NCI-H345 (cell line): ENCODE results near the gene IL6.
"Not testable (repeated sequence)": the region's sequence is repeated elsewhere in the genome, so short reads cannot be mapped to it uniquely, and the experiment has no call there.

Experiments
- DNase-seq: peaks from one replicate; lab custom pipeline; 2025; lab: John Stamatoyannopoulos, UW

IL6 gene

GRCh38 chr7:22726345-22726906, 574 bp upstream of the IL6 start:
- peak; percentile 16 for DNase-seq

DNA sequence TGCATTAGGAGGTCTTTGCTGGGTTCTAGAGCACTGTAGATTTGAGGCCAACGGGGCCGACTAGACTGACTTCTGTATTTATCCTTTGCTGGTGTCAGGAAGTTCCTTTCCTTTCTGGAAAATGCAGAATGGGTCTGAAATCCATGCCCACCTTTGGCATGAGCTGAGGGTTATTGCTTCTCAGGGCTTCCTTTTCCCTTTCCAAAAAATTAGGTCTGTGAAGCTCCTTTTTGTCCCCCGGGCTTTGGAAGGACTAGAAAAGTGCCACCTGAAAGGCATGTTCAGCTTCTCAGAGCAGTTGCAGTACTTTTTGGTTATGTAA, 675 bp downstream of the IL6 start:
- DNase-seq = no peak

- DNase-seq = peak; percentile 8
These were observed 1.5 kb downstream of the IL6 start for GRCh38 chr7:22728401-22729029.

DNA sequence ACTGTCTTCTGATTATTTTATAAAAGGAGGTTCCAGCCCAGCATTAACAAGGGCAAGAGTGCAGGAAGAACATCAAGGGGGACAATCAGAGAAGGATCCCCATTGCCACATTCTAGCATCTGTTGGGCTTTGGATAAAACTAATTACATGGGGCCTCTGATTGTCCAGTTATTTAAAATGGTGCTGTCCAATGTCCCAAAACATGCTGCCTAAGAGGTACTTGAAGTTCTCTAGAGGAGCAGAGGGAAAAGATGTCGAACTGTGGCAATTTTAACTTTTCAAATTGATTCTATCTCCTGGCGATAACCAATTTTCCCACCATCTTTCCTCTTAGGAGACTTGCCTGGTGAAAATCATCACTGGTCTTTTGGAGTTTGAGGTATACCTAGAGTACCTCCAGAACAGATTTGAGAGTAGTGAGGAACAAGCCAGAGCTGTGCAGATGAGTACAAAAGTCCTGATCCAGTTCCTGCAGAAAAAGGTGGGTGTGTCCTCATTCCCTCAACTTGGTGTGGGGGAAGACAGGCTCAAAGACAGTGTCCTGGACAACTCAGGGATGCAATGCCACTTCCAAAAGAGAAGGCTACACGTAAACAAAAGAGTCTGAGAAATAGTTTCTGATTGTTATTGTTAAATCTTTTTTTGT, 2.3 kb downstream of the IL6 start:
- no peak for DNase-seq

- no peak for DNase-seq
These were observed 3.2 kb downstream of the IL6 start for GRCh38 chr7:22730066-22730710.

GRCh38 chr7:22730921-22731654, 4.1 kb downstream of the IL6 start:
- no peak for DNase-seq

GRCh38 chr7:22731766-22732165, 4.8 kb downstream of the IL6 start:
- no peak for DNase-seq

- DNase-seq = no peak
These were observed 5.6 kb downstream of the IL6 start for GRCh38 chr7:22732556-22733126.

- DNase-seq = no peak
These were observed 6.8 kb downstream of the IL6 start for GRCh38 chr7:22733761-22734160.

DNA sequence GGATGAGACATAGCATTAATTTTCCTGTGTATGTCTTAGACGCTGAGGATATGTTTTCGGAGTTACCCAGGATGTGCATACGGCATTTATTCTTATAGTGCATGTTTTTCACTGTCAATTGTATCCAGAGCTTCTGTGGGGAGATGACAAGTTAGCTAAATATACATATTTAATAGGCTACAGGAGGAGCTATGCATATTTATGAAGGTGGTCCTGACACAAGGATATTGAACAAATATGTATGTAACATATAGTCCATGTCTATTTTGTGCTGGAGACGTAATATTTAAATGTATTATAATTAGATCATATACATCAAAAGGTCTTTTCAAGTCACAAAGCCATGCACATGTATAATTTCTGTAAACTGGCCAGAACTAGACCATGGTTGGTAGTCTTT, 16.0 kb downstream of the IL6 start:
- DNase-seq = no peak

DNA sequence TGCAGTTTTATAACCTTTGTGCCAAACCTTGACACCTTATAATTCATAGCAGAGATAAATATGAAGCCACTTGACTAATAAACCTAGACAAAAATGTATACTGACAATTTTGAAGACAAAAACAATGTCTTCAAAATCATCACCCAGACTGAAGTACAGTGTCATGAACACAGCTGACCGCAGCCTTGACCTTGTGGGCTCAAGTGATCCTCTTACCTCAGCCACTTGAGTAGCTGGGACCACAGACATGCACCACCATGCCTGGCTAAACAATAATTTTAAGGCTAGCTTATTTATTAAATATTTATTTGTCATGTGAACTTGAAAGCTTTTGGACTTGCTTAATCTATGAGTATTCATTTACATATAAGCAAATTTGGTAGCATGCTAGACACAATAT, 24.3 kb downstream of the IL6 start:
- DNase-seq = no peak

DNA sequence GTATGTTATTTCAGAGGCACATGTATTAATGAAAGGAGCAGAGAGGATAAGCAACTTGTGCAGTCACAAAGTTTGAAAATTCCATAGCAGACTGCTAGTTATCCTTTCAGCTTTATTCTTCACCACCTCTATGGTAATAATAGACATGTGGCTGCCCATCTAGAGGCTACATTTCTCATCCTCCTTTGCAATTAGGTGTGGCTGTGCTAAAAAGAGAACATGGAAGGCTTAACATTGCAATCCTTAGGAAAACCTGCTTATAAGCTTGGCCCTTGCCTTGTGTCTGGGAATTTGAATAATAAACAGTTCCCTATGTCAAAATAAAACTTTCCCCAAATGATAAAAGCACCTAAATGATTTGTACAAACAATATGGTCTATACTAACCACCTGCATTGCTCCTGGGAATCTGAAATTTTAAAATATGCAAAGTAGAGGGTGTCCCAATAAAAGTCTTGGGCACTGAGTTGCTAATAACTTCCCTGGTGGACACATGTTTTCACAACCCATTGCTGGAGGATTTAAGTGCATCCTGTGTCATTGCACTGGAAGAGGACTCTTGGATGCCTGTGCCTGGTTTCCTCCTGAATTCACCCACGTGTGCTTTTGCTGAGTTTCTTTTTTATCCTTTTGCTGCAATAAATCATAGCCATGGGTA, 30.5 kb downstream of the IL6 start:
- no peak for DNase-seq

DNA sequence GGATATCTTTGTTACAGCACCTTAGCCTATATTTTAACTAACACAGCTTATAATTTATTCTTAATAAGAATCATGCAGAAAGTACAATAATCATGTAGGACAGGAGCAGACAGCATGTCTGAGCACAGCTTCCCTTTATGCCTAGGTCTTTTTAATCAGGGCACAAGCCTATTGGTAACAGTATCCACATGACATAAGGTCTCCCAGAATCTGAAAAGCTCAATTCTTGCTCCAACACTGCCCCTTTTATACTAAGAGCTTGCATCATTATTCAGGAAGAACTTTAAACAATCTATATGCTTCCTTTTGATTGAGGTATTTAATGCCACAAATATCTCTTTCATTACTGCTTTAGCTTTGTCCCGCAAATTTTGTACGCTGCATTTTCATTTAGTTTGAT, 31.6 kb downstream of the IL6 start:
- DNase-seq = no peak

DNA sequence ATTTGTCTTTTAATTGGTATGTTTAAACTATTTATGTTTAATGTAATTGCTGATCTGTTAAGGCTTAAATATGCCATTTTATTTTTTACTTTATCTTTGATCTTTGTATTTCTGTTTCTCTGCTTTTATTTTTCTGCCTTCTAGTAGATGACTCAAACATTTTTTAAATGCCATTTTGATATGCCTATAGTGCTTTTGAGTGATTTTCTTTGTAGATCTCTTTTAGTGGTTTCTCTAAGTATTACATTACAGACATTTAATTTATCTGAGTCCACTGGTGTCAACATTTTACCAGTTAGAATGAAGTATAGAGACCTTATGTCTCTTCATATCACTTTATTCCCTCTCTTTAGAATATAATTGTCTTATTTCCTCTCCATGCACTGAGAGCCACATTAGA, 32.7 kb downstream of the IL6 start:
- no peak for DNase-seq

DNA sequence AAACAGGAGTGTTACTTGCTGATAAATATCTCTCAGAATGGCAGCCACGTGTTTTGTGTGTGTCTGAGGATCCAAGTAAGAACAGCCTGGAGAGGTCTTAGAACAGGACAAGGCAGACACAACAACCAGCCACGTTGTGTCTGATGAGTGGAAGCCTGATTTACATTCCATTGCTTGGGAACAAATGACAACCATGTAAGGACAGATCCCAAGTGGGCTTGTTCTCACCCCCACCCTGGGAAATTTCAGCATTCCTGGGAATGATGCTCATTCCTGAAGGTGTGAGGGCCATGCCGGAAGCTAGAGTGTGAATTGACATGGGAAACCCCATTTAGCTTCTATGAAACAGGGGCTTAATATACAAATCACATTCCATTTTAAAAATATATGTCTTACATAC, 35.9 kb downstream of the IL6 start:
- DNase-seq = no peak

GRCh38 chr7:22765609-22766008, 38.6 kb downstream of the IL6 start:
- DNase-seq = no peak

DNA sequence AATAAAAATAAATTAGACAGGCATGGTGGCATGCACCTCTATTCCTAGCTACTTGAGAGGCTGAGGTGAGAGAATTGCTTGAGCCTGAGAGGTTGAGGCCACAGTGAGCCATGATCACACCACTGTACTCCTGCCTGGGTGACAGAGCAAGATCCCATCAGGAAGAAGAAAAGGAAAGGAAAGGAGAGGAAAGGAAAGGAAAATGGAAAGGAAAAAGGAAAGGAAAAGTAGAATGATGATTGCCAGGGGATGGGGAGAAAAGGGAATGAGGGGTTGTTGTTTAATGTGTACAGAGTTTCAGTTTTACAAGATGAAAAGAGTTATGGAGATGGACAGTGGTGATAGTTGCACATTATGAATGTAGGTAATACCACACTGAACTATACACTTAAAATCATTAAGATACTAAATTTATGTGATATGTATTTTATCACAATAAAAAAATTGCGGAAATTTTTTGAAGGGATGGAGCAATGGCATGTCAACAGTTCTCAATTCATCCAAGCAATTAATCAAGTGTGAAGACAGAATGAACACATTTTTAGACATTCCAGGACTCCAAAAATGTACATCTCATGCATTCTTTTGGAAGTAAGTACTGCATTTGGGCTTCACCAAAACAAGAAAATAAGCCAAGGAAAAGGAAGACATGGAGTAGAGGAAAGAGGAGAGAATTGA, 44.3 kb downstream of the IL6 start:
- no peak for DNase-seq

DNA sequence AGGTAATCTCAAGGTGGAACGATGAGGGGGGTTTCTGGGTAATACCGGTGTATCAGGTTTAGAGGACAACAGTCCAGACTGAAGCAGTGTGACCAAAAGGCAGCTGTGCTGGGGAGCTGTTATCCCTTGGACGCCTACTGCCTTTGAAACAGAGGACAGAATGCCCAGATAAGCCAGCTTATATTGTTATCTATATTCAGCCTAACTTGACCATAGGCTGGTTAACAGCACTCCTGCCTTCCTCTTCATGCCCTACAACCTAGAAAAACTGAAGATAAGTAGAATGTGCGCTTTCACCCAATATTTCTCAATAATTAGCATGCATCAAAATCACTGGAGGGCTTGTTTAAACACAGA, 44.9 kb downstream of the IL6 start:
- DNase-seq = no peak

DNA sequence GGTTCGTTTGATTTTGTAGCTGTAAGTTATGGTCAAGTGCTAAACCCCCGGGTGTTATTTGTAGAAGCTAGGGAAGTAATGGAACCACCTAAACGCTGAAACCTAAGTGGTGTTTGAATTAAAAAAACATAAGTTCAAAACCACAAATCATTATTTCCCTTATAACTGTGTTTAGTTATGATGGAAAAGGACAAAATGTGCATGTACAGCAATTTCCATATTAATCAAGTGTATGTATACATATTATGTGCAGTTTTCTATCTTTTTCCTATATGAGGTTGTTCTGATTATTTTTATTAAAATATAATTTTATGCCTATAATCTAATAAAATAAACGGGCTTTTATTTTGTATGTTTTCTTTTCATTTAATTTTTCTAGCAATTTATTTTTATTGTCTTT, 45.9 kb downstream of the IL6 start:
- DNase-seq = no peak

- no peak for DNase-seq
These were observed 50.0 kb downstream of the IL6 start for GRCh38 chr7:22776964-22777363.

- not testable (repeated sequence) for DNase-seq
These were observed 52.8 kb downstream of the IL6 start for GRCh38 chr7:22779730-22780323.
